Naive thymus-derived CD8-positive, alpha-beta T cell (primary cell): Measurements from ENCODE around the gene SARDH. TPM values are rescaled to one million over a fixed set of nuclear protein-coding genes. Genes with fewer than 3 reads are reported as not detected.

ENCODE experiments used
- ATAC-seq, 2 donors: fragments of 150-1000 bp; cut with Tn5 transposase in 1 of 2; sonication (Bioruptor Pico), chemical (Tn5 transposase) in 1 of 2; 1 replicate in 1 of 2; 2 replicates in 1 of 2; pipeline ENCODE4 v1.10.0; 2021; ENCODE audit warnings: mild to moderate bottlenecking in 2 of 2, moderate library complexity in 2 of 2
- POLR2A ChIA-PET: fragments of 350-600 bp; sonication (Branson Sonifier 250); formaldehyde crosslinking; loops from one replicate; lab custom pipeline; 2021; ENCODE audit warnings: antibody characterized with exemption; lab: Charles Lee
- DNase-seq, 10 donors: peaks; one replicate each; pipeline versions ENCODE4 v3.0.0 to v3.0.0-alpha.2; 2020 to 2022
- H3K27ac Mint-ChIP-seq, 10 donors: one replicate each; pipeline ENCODE4 v1.8.0; 2020 to 2022; ENCODE audit warnings: mild to moderate bottlenecking in 10 of 10, mixed read lengths in 10 of 10, moderate library complexity in 4 of 10, inconsistent platforms in 1 of 10
- H3K27me3 Mint-ChIP-seq, 5 donors: one replicate each; pipeline ENCODE4 v1.8.0; 2021 to 2022; ENCODE audit warnings: mixed read lengths in 5 of 5
- H3K36me3 Mint-ChIP-seq, 3 donors: one replicate each; pipeline ENCODE4 v1.8.0; 2020 to 2022; ENCODE audit warnings: mixed read lengths in 3 of 3, mild to moderate bottlenecking in 2 of 3, inconsistent platforms in 1 of 3
- H3K4me1 Mint-ChIP-seq, 4 donors: one replicate each; pipeline ENCODE4 v1.8.0; 2021 to 2022; ENCODE audit warnings: mixed read lengths in 4 of 4
- H3K4me3 Mint-ChIP-seq, 10 donors: one replicate each; pipeline ENCODE4 v1.8.0; 2020 to 2022; ENCODE audit warnings: mild to moderate bottlenecking in 10 of 10, mixed read lengths in 10 of 10, moderate library complexity in 6 of 10, inconsistent platforms in 1 of 10
- H3K9me3 Mint-ChIP-seq, 9 donors: one replicate each; pipeline ENCODE4 v1.8.0; 2020 to 2022; ENCODE audit warnings: mixed read lengths in 9 of 9, mild to moderate bottlenecking in 3 of 9, inconsistent platforms in 1 of 9, moderate library complexity in 1 of 9
- polyA plus RNA-seq, 3 donors: library from polyadenylated mRNA; unstranded; fragments of 300-500 nt; fragmentation: Illumina TruSeq; gene quantifications; one replicate each; pipeline ENCODE4 v1.2.3, GENCODE V29; 2021
- total RNA-seq, 8 experiments: library from RNA in 2 of 8; stranded (reverse) in 2 of 8; gene quantifications; one replicate each; pipeline ENCODE4 v1.2.3 and lab custom pipeline; 2021 to 2026

The SARDH gene
- total and polyA plus RNA-seq, 5 experiments from 2014 or later, result 1.7 to 8.7 (median 2.7) TPM

- ATAC-seq, result no peak
- Mint-ChIP-seq H3K4me1 (no peaks in the 10 kb centered on the region), H3K9me3 (no peaks in the 10 kb centered on the region), H3K36me3 (no peaks in the 10 kb centered on the region), H3K4me3 (no peak overlapping the region), H3K27me3 (no peaks in the 10 kb centered on the region), H3K27ac (no peak overlapping the region)
- POLR2A ChIA-PET, result no interaction called here
- DNase-seq, result no peak
These were observed 71.3 kb downstream of the SARDH start for GRCh38 chr9:133666845-133667244.

DNA sequence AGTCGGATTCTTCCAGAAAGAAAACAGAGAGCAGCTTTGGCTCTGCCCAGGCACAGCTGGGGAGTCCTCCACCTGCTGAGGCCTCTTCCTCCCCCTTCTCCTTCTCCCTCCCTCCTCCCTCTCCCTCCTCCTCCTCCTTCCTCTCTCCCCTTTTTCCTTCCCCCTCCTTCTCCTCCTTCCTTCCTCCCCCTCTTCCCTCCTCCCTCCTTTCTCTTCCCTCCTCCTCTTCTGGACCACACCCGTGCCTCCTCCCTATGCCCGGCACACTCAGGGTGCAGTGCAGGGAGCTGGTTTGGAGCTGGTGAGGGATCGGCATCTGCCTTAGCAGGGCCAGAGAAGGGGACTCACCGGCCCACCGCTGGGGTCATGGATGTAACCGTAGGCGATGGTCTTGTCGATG is 71.8 kb downstream of the SARDH start:
- Mint-ChIP-seq H3K27me3 (no peaks in the 10 kb centered on the region), H3K4me1 (no peaks in the 10 kb centered on the region), H3K4me3 (no peak overlapping the region), H3K9me3 (no peaks in the 10 kb centered on the region), H3K36me3 (no peaks in the 10 kb centered on the region), H3K27ac (no peak overlapping the region)
- POLR2A ChIA-PET, result no interaction called here
- DNase-seq (no peak), ATAC-seq (no peak)

DNA sequence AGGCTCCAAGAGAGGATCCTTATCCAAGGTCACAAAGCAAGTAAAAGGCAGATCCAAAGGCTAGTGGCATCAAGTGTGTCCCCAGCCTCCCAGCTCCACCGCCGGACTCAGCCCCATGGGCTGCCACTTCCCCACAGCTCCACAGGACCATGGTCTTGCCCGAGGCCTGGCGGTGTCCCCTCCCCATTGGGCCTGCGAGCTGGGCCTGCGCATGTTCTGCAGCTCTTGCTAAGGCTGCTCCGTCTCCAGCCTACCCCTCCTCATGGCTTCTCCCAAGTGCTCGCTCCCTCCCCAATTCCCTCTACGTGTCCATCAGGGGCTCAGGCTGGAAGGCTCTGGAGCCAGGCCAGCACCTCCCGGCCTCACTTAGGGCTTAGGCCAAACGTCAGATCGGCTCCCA is 72.6 kb downstream of the SARDH start:
- POLR2A ChIA-PET, result no interaction called here
- ATAC-seq (no peak), DNase-seq (no peak)
- Mint-ChIP-seq H3K4me1 (no peaks in the 10 kb centered on the region), H3K27me3 (peaks cover 0 to under 1% (median 0%) of the 10 kb centered on the region in 5 donors), H3K27ac (peak overlapping the region in 1 of 10 donors; percentile 13), H3K4me3 (no peak overlapping the region), H3K9me3 (no peaks in the 10 kb centered on the region), H3K36me3 (no peaks in the 10 kb centered on the region)

- Mint-ChIP-seq H3K9me3 (no peaks in the 10 kb centered on the region), H3K4me1 (peaks cover 0 to 2% (median under 1%) of the 10 kb centered on the region in 4 donors), H3K4me3 (no peak overlapping the region), H3K27ac (peak overlapping the region in 1 of 10 donors; percentile 13), H3K27me3 (peaks cover 0 to 3% (median under 1%) of the 10 kb centered on the region in 5 donors), H3K36me3 (no peaks in the 10 kb centered on the region)
- POLR2A ChIA-PET, result no interaction called here
- ATAC-seq, result no peak
- no peak for DNase-seq
These were observed 73.1 kb downstream of the SARDH start for GRCh38 chr9:133665096-133665495.

DNA sequence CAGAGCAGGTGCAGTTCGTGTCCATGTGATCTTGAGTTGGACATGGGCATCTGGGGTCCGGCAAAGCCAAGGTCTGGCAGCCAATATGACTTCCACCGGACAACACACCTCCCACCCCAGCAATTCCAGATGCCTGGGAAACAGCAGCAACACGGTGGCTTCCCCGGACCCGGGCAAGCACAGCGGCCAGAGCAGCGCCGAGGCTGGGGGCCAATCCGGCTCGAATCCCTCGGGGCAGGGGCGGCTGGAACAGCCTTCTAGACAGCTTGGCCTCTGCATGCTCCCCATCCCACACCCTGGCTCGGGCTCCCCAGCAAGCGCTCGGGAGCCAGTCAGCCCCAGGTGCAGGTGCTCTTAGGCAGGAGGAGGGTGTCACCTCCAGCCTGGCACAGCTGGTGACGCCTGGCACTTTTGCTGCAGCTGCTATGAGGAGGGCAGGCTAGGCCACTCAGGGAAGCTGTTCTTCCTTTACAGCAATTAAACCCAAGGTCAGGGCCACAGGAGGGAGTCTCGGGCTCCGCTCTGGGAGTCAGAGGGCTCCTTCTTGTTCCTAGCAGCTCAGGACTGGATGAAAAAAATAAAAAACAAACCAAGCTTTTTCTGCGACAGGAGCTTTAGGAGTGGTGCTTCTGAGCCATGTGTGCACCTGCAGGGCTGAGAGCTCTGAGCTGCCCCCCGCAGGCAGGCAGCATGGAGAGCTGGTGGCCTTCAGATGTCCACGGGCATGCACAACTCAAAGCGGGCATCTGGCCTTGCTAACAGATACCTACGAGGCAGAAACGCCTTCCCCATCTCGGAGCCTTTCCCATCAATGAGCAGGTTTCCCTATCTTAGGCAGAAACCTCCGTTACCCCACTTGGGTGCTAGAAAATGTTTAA is 73.7 kb downstream of the SARDH start:
- peaks cover 0 to 9% (median 4%) of the 10 kb centered on the region in 4 donors for H3K4me1 Mint-ChIP-seq
- no peak overlapping the region for H3K27ac Mint-ChIP-seq
- no peaks in the 10 kb centered on the region for H3K9me3 Mint-ChIP-seq
- POLR2A ChIA-PET, result no interaction called here
- ATAC-seq (no peak), DNase-seq (no peak)
- H3K27me3 Mint-ChIP-seq, result peaks cover under 1 to 10% (median 3%) of the 10 kb centered on the region in 5 donors
- H3K36me3 Mint-ChIP-seq, result no peaks in the 10 kb centered on the region
- H3K4me3 Mint-ChIP-seq, result no peak overlapping the region

- peaks cover 13 to 34% (median 18%) of the 10 kb centered on the region in 5 donors for H3K27me3 Mint-ChIP-seq
- H3K27ac Mint-ChIP-seq, result no peak overlapping the region
These were observed 76.2 kb downstream of the SARDH start for GRCh38 chr9:133661846-133662540.

DNA sequence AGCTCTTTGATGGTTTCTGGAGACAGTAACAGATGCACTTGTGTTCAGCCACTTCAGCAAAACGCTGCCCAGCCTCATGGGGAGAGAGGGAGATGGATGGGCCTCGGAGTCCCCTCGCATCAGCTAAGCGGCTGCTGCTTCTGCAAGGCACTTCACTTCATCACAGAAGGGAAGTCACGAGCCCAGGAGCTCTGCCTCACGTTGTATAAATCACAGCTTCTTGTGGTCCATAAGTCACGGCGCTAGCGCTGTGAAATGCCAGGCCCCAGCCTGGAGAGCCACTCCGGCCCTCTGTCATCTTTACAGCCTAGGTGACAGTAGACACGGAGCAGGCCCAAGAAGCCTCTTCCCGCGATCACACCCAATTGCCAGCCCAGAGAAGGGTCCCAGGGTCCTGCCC is 78.6 kb downstream of the SARDH start:
- H3K9me3 Mint-ChIP-seq, result no peaks in the 10 kb centered on the region
- peaks cover 21 to 59% (median 31%) of the 10 kb centered on the region in 5 donors for H3K27me3 Mint-ChIP-seq
- peaks cover 11 to 41% (median 23%) of the 10 kb centered on the region in 4 donors for H3K4me1 Mint-ChIP-seq
- peak overlapping the region in 1 of 10 donors; percentile 48 for H3K27ac Mint-ChIP-seq
- H3K4me3 Mint-ChIP-seq, result peak overlapping the region in 3 of 10 donors; percentile 31 to 62 (median 47)
- DNase-seq (no peak), ATAC-seq (peak in 1 of 2 donors; percentile 12)
- no peaks in the 10 kb centered on the region for H3K36me3 Mint-ChIP-seq
- POLR2A ChIA-PET, result interaction anchor here (0.9 to 1.1 kb wide), 3 partner anchors 18 to 150 kb away, joined by 3 to 5 read pairs (median 4); no protein-coding TSS in a partner anchor

More at GRCh38 chr9:133661846-133662540, 76.2 kb downstream of the SARDH start:
- POLR2A ChIA-PET, result no interaction called here
- no peak for DNase-seq
- ATAC-seq, result no peak
- Mint-ChIP-seq H3K36me3 (no peaks in the 10 kb centered on the region), H3K9me3 (no peaks in the 10 kb centered on the region), H3K4me1 (peaks cover 4 to 30% (median 16%) of the 10 kb centered on the region in 4 donors), H3K4me3 (no peak overlapping the region)

- DNase-seq, result no peak
- peaks cover 21 to 62% (median 32%) of the 10 kb centered on the region in 5 donors for H3K27me3 Mint-ChIP-seq
- peak overlapping the region in 5 of 10 donors; percentile 47 to 68 (median 62) for H3K4me3 Mint-ChIP-seq
- peaks cover 11 to 41% (median 23%) of the 10 kb centered on the region in 4 donors for H3K4me1 Mint-ChIP-seq
- no peaks in the 10 kb centered on the region for H3K9me3 Mint-ChIP-seq
- peak; percentile 27 to 28 for ATAC-seq
- H3K27ac Mint-ChIP-seq, result peak overlapping the region in 2 of 10 donors; percentile 48 to 56
- POLR2A ChIA-PET, result interaction anchor here (0.9 to 1.1 kb wide), 3 partner anchors 18 to 149 kb away, joined by 3 to 5 read pairs (median 4); no protein-coding TSS in a partner anchor
- H3K36me3 Mint-ChIP-seq, result no peaks in the 10 kb centered on the region
These were observed 79.4 kb downstream of the SARDH start for GRCh38 chr9:133658442-133659431.

DNA sequence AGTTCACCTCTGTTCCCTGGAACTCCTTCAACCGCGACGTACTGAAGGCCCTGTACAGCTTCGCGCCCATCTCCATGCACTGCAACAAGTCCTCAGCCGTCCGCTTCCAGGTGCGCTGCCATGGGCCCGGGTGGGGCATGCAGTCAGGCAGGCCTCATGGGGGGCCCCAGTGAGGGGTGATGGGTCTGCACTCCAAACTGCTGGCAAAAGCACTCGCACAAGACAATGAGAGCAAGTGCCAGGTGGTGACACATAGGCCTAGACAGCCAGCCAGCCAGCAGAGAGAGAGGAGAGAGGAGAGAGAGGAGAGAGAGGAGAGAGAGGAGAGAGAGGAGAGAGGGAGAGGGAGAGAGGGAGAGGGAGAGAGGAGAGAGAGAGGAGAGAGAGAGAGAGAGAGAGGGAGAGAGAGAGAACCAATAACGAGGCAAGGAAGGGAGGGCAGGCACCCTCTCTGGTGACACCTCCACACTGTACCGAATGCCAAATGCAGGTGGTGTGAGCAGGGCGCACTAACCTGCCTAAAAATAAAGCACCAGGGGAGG is 81.0 kb downstream of the SARDH start:
- H3K4me1 Mint-ChIP-seq, result peaks cover 11 to 41% (median 23%) of the 10 kb centered on the region in 4 donors
- H3K27ac Mint-ChIP-seq, result peak overlapping the region in 4 of 10 donors; percentile 8 to 56 (median 40)
- H3K27me3 Mint-ChIP-seq, result peaks cover 24 to 72% (median 39%) of the 10 kb centered on the region in 5 donors
- POLR2A ChIA-PET, result interaction anchor here (1.1 kb wide), 1 partner anchor 69 kb away, joined by 3 read pairs; no protein-coding TSS in a partner anchor
- ATAC-seq (no peak), DNase-seq (no peak)
- no peaks in the 10 kb centered on the region for H3K36me3 Mint-ChIP-seq
- H3K9me3 Mint-ChIP-seq, result no peaks in the 10 kb centered on the region
- peak overlapping the region in 4 of 10 donors; percentile 18 to 39 (median 26) for H3K4me3 Mint-ChIP-seq

DNA sequence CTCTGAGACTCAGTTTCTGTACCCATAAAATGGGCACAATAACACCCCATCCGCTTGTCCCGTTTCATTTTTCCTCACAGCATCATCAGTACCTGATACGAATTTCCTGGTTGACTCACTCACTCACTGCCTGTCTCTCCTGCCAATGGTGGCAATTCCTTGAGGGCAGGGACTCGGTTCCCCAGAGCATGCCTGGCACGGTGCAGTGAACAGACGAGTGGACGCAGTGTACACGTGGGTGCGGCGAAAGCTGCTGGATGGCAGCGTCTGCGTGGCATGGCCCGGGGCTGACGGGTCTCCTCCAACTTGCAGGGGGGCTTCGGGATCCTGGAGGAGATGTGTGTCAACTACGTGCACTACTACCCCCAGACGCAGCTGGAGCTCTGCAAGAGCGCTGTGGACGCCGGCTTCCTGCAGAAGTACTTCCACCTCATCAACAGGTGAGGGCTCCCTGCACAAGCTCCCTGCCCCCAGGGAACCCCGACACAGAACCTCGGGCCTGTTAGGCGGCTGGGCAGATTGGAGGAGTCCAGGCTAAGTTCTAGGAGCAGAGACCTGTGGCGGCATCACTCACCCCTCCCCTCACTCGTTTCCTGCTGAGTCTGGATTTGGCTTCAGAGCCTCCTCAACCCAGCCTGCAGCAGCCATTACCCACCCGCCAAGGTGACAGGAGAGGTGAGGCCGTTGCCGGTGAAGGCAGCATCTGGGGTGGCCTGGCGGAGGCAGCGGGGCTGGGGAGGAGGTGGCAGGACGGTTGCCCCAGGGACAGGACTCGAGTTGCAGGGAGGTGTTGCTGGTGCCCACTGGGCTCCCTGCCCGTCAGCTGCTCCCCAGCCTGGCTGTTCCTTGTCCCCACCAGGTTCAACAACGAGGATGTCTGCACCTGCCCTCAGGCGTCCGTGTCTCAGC is 81.7 kb downstream of the SARDH start:
- peak; percentile 76 to 81 for ATAC-seq
- POLR2A ChIA-PET, result interaction anchor here (1.1 kb wide), 1 partner anchor 70 kb away, joined by 3 read pairs; no protein-coding TSS in a partner anchor
- Mint-ChIP-seq H3K27me3 (peaks cover 24 to 75% (median 43%) of the 10 kb centered on the region in 5 donors), H3K36me3 (no peaks in the 10 kb centered on the region), H3K27ac (peak overlapping the region in 1 of 10 donors; percentile 53), H3K4me1 (peaks cover 11 to 41% (median 23%) of the 10 kb centered on the region in 4 donors), H3K4me3 (peak overlapping the region in 4 of 10 donors; percentile 9 to 26 (median 14)), H3K9me3 (no peaks in the 10 kb centered on the region)
- peak; percentile 16 to 79 (median 30) for DNase-seq

DNA sequence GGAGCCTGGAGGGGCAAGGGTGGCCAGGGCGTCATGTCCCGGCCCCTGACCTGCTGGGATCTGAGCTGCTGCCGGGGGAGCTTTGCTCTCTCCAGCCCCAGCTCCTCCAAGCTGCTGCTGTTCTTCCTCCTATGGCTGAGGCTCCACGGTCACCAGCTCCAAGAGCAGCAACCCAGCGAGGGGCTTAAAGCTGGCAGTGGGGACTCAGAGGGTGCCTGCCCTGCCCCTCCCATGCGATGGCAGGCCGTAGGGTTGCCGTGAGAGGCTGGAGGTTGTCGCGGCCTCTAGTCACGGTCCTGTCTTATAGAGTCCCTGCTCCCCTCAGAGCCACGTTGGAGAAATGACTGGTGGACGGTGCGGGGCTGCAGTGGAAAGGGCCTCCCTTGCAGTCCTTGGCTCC is 82.5 kb downstream of the SARDH start:
- Mint-ChIP-seq H3K36me3 (no peaks in the 10 kb centered on the region), H3K4me1 (peaks cover 11 to 41% (median 23%) of the 10 kb centered on the region in 4 donors), H3K27me3 (peaks cover 24 to 80% (median 43%) of the 10 kb centered on the region in 5 donors), H3K27ac (no peak overlapping the region), H3K4me3 (no peak overlapping the region), H3K9me3 (no peaks in the 10 kb centered on the region)
- DNase-seq, result no peak
- ATAC-seq, result no peak
- POLR2A ChIA-PET, result no interaction called here
